HG03095 (cell line): ENCODE results near the gene MAP3K21.
A peak's percentile ranks its signal among the peaks of the same experiment; 100 is the strongest.

Source experiments
- ATAC-seq: cut with Tn5 transposase; IDR thresholded peaks from one replicate; pipeline ENCODE4 v1.9.1; 2021; ENCODE audit warnings: moderate library complexity; ENCODE audit not compliant: unreplicated experiment

Gene MAP3K21

GRCh38 chr1:233357595-233358397, 30.3 kb downstream of the MAP3K21 start:
- no peak for ATAC-seq

GRCh38 chr1:233359431-233359830, 31.9 kb downstream of the MAP3K21 start:
- no peak for ATAC-seq

GRCh38 chr1:233359905-233360304, 32.4 kb downstream of the MAP3K21 start:
- no peak for ATAC-seq

GRCh38 chr1:233360525-233361102, 33.1 kb downstream of the MAP3K21 start:
- no peak for ATAC-seq

- ATAC-seq = no peak
Measured at GRCh38 chr1:233361876-233362275, 34.4 kb downstream of the MAP3K21 start.

GRCh38 chr1:233362743-233363142, 35.2 kb downstream of the MAP3K21 start:
- ATAC-seq = no peak

GRCh38 chr1:233364026-233364425, 36.5 kb downstream of the MAP3K21 start:
- ATAC-seq = no peak

GRCh38 chr1:233364695-233365539, 37.4 kb downstream of the MAP3K21 start:
- no peak for ATAC-seq

GRCh38 chr1:233366575-233366974, 39.1 kb downstream of the MAP3K21 start:
- no peak for ATAC-seq

GRCh38 chr1:233367057-233367803, 39.7 kb downstream of the MAP3K21 start:
- ATAC-seq = no peak

GRCh38 chr1:233368106-233368788, 40.7 kb downstream of the MAP3K21 start:
- no peak for ATAC-seq

GRCh38 chr1:233368789-233369130, 41.2 kb downstream of the MAP3K21 start:
- no peak for ATAC-seq

- no peak for ATAC-seq
Measured at GRCh38 chr1:233372218-233373120, 44.9 kb downstream of the MAP3K21 start.

GRCh38 chr1:233373226-233373625, 45.7 kb downstream of the MAP3K21 start:
- no peak for ATAC-seq

- no peak for ATAC-seq
Measured at GRCh38 chr1:233375653-233376052, 48.1 kb downstream of the MAP3K21 start.

- ATAC-seq = no peak
Measured at GRCh38 chr1:233376382-233377110, 49.0 kb downstream of the MAP3K21 start.

GRCh38 chr1:233379869-233380438, 52.4 kb downstream of the MAP3K21 start:
- peak; percentile 63 for ATAC-seq

GRCh38 chr1:233381806-233382205, 54.3 kb downstream of the MAP3K21 start:
- ATAC-seq = no peak
